Ovary (tissue), 3 donors: ENCODE data around the gene SRPK3.

Experiments
- CTCF ChIP-seq, 3 donors: fragments of 450-650 bp in 2 of 3; fragments of 200-600 bp in 1 of 3; IDR thresholded peaks; one replicate each; pipeline versions ENCODE4 v1.5.1 to v1.8.0; 2016 to 2022; ENCODE audit warnings: antibody characterized with exemption in 3 of 3, mild to moderate bottlenecking in 1 of 3
- POLR2A ChIP-seq: fragments of 450-650 bp; IDR thresholded peaks from one replicate; pipeline ENCODE4 v1.6.1; 2017; ENCODE audit warnings: antibody characterized with exemption, mild to moderate bottlenecking, moderate library complexity
- donor health status: DM: no; HTN: no; CAD: no.

- TF ChIP-seq CTCF (IDR thresholded peaks at IDR 0.05): no peak
- no peak for TF ChIP-seq POLR2A
These were observed 19.4 kb downstream of the SRPK3 start for GRCh38 chrX:153800177-153800722.
